ENCODE data around the gene ZNF14. TPM values are rescaled to one million over a fixed set of nuclear protein-coding genes. Genes with fewer than 3 reads are reported as not detected.
"Not testable (repeated sequence)": the region's sequence is repeated elsewhere in the genome, so short reads cannot be mapped to it uniquely, and the experiment has no call there.

Gene ZNF14
- total RNA-seq, 1 donor from 2014 or later = 13.4 TPM

DNA sequence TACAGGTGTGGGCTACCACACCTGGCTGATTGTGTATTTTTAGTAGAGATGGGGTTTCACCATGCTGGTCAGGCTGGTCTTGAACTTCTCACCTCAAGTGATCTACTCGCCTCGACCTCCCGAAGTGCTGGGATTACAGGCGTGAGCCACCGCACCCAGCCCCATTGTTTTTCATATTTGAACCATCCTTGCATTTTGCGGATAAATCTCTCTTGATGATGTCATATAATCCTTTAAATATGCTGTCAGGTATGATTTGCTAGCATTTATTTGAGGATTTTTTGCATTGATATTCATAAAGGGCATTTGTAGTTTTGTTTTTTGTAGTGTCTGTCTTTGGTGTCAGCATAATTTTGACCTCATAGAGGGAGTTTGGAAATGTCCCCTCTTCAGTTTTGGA lies 58.6 kb downstream of the ZNF14 start:
- peaks cover 64% of the 10 kb centered on the region for H3K36me3 Mint-ChIP-seq (ENCODE audit: low read depth)

DNA sequence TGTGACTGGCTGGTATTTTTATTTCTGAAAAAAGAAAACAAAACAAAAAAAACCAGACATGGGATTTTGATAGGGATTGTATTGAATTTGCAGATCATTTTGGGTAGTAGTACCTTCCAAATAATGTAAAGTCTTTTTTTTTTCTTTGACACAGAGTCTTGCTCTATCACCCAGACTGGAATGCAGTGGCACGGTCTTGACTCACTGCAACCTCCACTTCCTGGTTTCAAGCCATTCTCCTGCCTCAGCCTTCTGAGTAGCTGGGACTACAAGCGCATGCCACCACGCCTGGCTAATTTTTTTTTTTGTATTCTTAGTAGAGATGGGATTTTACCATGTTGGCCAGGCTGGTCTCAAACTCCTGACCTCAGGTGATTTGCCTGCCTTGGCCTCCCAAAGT lies 60.1 kb downstream of the ZNF14 start:
- DNase-seq (no peak), ATAC-seq (ENCODE audit: low read depth) (no peak)
- Mint-ChIP-seq H3K4me3 (no peak overlapping the region), H3K9me3 (no peaks in the 10 kb centered on the region), H3K27ac (no peak overlapping the region), H3K27me3 (no peaks in the 10 kb centered on the region), H3K36me3 (ENCODE audit: low read depth) (peaks cover 57% of the 10 kb centered on the region), H3K4me1 (peaks cover 42% of the 10 kb centered on the region)
- POLR2A ChIA-PET = interaction anchor here (0.9 to 1.1 kb wide), 2 partner anchors 27 to 137 kb away, joined by 3 read pairs; no protein-coding TSS in a partner anchor
- CTCF ChIA-PET = no interaction called here
- intact Hi-C loops (cut with micrococcal nuclease) = no loop called here
- TF ChIP-seq, protein P1, sequence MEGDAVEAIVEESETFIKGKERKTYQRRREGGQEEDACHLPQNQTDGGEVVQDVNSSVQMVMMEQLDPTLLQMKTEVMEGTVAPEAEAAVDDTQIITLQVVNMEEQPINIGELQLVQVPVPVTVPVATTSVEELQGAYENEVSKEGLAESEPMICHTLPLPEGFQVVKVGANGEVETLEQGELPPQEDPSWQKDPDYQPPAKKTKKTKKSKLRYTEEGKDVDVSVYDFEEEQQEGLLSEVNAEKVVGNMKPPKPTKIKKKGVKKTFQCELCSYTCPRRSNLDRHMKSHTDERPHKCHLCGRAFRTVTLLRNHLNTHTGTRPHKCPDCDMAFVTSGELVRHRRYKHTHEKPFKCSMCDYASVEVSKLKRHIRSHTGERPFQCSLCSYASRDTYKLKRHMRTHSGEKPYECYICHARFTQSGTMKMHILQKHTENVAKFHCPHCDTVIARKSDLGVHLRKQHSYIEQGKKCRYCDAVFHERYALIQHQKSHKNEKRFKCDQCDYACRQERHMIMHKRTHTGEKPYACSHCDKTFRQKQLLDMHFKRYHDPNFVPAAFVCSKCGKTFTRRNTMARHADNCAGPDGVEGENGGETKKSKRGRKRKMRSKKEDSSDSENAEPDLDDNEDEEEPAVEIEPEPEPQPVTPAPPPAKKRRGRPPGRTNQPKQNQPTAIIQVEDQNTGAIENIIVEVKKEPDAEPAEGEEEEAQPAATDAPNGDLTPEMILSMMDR (IDR thresholded peaks at IDR 0.05) = no peak

More for the DNA sequence above, 58.6 kb downstream of the ZNF14 start:
- peaks cover 7% of the 10 kb centered on the region for H3K9me3 Mint-ChIP-seq
- CTCF ChIA-PET = no interaction called here
- H3K27ac Mint-ChIP-seq = no peak overlapping the region
- DNase-seq (no peak), ATAC-seq (ENCODE audit: low read depth) (no peak)
- H3K4me1 Mint-ChIP-seq = peaks cover 33% of the 10 kb centered on the region
- H3K27me3 Mint-ChIP-seq = no peaks in the 10 kb centered on the region
- POLR2A ChIA-PET = no interaction called here
- TF ChIP-seq, protein P1 (IDR thresholded peaks at IDR 0.05) = no peak
- intact Hi-C loops (cut with micrococcal nuclease) = no loop called here
- no peak overlapping the region for H3K4me3 Mint-ChIP-seq

DNA sequence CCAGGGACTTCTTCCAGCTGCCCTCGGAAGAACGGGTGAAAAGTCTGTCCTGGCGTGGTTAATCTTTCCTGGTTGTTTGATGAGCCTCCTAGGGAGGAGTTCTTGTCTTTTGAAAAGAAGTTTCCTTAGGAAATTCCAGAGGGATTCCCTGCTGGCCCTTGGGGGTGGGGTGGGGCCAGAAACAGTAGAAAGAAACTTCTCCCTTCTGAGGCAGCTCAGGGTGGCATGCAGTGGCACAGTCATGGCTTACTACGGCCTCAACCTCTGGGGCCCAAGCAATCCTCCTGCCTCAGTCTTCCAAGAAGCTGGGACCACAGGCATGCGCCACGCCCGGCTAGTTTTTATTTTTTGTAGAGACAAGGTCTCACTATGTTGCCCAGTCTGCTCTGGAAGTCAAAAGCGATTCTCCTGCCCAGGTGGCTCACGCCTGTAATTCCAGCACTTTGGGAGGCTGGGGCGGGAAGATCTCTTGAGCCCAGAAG lies 62.8 kb downstream of the ZNF14 start:
- Mint-ChIP-seq H3K4me1 (peaks cover 47% of the 10 kb centered on the region), H3K4me3 (peak overlapping the region; percentile 94), H3K9me3 (no peaks in the 10 kb centered on the region), H3K36me3 (ENCODE audit: low read depth) (peaks cover 32% of the 10 kb centered on the region), H3K27me3 (no peaks in the 10 kb centered on the region), H3K27ac (peak overlapping the region; percentile 79)
- TF ChIP-seq, protein P1 (IDR thresholded peaks at IDR 0.05) = no peak
- POLR2A ChIA-PET = interaction anchor here (0.8 to 3.9 kb wide), 6 partner anchors 9 to 231 kb away, joined by 3 to 26 read pairs (median 10); partner anchors contain the start of genes ZNF14, ZNF253 and ZNF93
- ATAC-seq (ENCODE audit: low read depth) (no peak), DNase-seq (no peak)
- intact Hi-C loops (cut with micrococcal nuclease) = no loop called here
- CTCF ChIA-PET = no interaction called here

DNA sequence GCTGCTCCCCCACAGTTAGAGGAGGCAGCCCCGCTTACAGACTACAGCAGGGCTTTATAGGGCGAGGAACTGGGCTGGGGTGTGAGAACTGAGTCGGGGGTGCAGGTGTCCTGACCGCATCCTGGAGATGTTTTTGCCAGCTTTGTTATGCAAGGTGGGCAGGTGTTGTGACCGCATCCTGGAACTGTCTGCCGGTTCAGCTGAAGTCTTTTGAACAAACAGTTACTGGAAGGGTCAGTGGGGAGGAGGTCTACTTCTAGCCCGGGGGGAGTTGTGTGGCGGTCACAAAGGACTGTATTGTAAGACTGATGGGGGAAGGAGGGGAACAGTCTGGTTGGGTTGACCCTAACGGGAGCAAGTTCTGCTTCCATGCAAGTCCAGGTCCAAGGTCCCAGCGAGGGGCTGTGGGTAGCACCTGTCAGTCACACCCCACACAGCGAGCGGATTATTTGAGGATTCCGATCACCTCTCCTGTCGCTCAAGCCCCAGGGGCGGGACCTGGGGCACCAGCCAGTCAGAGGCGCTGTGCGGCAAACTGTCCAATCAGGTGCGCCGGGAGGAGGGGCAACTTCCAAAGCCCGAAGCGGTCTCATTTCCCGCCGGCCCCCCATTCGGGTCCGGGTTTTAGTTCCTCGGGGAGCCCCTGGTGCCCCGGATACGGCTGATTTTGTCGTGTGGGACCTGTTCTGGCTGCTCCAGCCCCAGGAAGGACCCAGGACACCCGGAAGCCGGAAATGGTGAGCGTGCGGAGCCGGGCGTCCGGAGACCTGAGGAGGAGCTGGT lies 64.5 kb downstream of the ZNF14 start, which contains the start of gene ZNF101:
ZNF101 (plus strand) TSS at position 610 of the 783 bp plus-strand sequence; CDS start at position 735, 125 bp downstream.
- intact Hi-C loops (cut with micrococcal nuclease) = loop anchor here (1.0 to 10.0 kb wide), 5 partner anchors 65 to 604 kb away; partner anchors contain the start of genes SLC25A42, ZNF14, ZNF506 and ZNF93
- Mint-ChIP-seq H3K27ac (peak within 1 kb of the TSS; percentile 96), H3K4me3 (peak within 1 kb of the TSS; percentile 94), H3K4me1 (peaks cover 45% of the 10 kb centered on the region), H3K36me3 (ENCODE audit: low read depth) (peaks cover 25% of the 10 kb centered on the region), H3K27me3 (no peaks in the 10 kb centered on the region), H3K9me3 (no peaks in the 10 kb centered on the region)
- DNase-seq (peak; percentile 88), ATAC-seq (ENCODE audit: low read depth) (peak; percentile 70)
- POLR2A ChIA-PET = interaction anchor here (0.5 to 3.9 kb wide), 32 partner anchors 8 to 1901 kb away, joined by 3 to 26 read pairs (median 4); partner anchors contain the start of genes BORCS8, GMIP, LPAR2 and NDUFA13
- CTCF ChIA-PET = interaction anchor here (1.1 to 1.5 kb wide), 2 partner anchors 25 to 136 kb away, joined by 4 read pairs; partner anchors contain the start of gene GMIP
- TF ChIP-seq, protein P1 (IDR thresholded peaks at IDR 0.05) = no peak

DNA sequence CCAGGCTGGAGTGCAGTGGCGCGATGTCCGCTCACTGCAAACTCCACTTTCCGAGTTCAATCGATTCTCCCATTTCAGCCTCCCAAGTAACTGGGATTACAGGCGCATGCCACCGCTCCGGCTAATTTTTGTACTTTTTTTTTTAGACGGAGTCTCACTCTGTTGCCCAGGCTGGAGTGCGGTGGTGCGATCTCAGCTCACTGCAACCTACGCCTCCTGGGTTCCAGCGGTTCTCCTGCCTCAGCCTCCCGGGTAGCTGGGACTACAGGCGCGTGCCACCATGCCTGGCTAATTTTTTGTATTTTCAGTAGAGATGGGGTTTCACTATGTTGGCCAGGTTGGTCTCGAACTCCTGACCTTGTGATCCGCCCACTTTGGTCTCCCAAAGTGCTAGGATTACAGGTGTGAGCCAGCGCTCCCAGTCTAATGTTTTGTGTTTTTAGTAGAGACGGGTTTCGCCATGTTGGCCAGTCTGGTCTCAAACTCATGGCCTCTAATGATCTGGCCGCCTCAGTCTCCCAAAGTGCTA lies 67.4 kb downstream of the ZNF14 start:
- Mint-ChIP-seq H3K27ac (peak overlapping the region; percentile 50), H3K36me3 (ENCODE audit: low read depth) (peaks cover 21% of the 10 kb centered on the region), H3K4me1 (peaks cover 58% of the 10 kb centered on the region)
- POLR2A ChIA-PET = interaction anchor here (0.5 to 3.4 kb wide), 6 partner anchors 67 to 1741 kb away, joined by 3 to 29 read pairs (median 5); partner anchors contain the start of gene ZNF506
- CTCF ChIA-PET = interaction anchor here (1.8 kb wide), 1 partner anchor 21 kb away, joined by 6 read pairs; the partner anchor contains the start of gene GMIP
- not testable (repeated sequence) for H3K9me3 Mint-ChIP-seq; H3K27me3 Mint-ChIP-seq; ATAC-seq (ENCODE audit: low read depth); DNase-seq; H3K4me3 Mint-ChIP-seq
- intact Hi-C loops (cut with micrococcal nuclease) = loop anchor here (10.0 kb wide), 1 partner anchor 601 kb away; the partner anchor contains the start of gene SLC25A42

Measured in activated B cell treated with CpG ODN at 0.5 μM for 24 hours (primary cell).